GM19463 (cell line): ENCODE measurements around the gene AP2A2.

Experiments
- ATAC-seq: cut with Tn5 transposase; IDR thresholded peaks from one replicate; pipeline ENCODE4 v1.9.1; 2021; ENCODE audit warnings: mild to moderate bottlenecking, moderate library complexity; ENCODE audit not compliant: unreplicated experiment

AP2A2 gene

GRCh38 chr11:1026641-1027482 lies 101.2 kb downstream of the AP2A2 start:
- no peak for ATAC-seq

DNA sequence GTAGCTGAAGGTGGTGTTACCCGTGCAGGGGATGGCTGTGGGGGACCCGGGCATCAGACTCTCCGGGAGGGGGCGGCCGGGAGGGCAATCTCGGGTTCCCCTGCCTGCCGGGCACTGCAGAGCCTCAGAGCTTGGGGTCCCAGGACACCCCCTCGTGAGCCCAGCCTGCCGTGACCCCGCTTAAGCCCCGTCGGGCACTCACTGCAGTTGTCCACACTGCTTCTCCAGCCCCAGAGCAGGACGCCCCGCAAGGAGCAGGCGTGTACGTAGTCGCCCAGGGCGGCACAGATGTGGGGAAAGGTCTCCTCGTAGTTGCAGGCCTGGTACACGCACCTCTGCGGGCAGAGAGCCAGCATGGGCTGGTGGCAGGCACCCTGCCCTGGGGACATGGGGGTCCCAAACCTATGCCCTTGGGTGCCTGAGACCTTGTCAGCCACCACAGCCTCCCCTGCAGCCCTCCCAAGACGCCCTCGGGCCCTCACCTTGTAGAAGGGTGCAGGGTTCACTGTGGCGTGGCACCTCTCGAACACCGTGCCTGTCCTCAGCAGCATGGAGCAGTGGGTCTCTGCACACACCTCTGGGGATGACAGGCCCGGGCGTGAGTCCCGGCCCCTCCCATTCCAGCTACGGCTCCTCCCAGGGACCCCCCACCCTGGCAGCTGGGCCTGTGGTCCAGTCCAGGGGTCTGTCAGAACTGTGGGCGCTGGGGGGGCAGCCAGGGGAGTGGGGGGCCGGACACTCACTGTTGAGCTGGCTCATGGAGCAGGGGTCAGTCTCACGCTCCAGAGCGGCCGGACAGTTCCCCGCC lies 102.0 kb downstream of the AP2A2 start:
- no peak for ATAC-seq

DNA sequence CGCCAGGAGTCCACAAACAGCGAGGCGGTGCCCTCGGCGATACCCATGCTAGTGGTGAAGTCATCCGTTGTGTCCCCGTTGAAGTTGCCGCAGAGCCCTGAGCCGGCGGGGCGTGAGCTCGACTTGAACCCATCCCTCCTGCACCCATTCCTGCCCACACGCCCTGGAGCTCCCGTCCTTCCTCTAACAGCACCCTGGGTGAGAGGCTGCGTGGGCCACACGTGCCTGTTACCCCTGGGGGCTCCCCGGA lies 102.5 kb downstream of the AP2A2 start:
- ATAC-seq = no peak

GRCh38 chr11:1028616-1029015 lies 102.9 kb downstream of the AP2A2 start:
- no peak for ATAC-seq

- ATAC-seq = no peak
These were observed 103.4 kb downstream of the AP2A2 start for GRCh38 chr11:1029051-1029450.

DNA sequence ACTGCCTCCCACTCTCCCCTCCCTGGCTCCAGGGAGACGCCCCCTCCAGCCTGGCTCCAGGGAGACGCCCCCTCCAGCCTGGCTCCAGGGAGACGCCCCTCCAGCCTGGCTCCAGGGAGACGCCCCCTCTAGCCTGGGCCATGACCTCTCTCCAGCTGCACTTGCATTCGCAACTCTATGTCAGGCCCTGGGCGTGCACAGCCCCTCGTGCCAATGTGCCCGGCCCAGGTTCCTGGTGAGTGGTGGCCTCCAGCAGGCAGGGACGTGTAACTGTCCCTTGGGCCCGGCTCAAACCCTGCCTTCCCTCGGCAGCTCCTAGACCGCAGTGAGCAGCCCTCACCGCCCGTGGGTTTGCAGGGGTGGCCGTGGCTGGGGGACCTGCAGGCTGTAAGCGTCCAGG lies 104.0 kb downstream of the AP2A2 start:
- no peak for ATAC-seq

GRCh38 chr11:1030086-1030485 lies 104.4 kb downstream of the AP2A2 start:
- ATAC-seq = no peak

GRCh38 chr11:1030556-1030955 lies 104.9 kb downstream of the AP2A2 start:
- ATAC-seq = no peak

DNA sequence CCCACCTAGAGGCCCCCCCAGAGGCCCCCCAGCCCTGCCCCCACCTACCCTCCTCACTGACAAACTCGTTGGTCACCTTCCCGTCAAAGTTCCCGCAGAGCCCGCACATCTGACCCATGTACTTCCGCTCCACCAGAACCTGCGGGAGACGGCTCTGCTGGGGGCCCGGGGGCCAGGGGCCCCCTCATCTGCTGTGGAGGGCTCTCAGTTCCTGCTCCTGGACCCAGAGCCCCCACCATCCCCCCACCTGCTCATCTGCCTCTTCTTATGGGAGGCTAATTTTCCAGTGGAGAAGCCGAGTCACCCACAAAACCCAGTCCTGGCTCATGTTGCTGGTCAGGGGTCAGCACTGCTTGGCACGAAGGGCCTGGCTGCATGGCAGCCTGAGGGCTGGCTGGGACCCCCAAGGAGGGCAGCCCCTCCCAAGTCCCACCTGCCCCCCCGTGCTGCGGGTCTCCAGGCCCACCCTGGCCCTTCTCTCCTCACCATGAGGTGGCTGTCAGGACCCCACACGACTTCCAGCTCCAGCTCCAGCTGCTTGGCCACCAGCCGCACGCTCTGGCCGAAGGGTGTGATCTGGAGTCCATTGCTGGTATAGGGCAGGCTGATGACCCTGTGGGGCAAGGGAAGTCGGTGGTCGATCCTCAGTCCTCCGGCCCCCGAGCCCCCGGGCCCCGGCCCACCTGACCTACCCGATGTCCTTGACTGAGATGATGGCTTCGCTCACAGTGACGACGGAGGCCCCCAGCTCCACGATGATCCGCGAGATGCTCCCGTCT lies 105.6 kb downstream of the AP2A2 start:
- ATAC-seq = no peak

DNA sequence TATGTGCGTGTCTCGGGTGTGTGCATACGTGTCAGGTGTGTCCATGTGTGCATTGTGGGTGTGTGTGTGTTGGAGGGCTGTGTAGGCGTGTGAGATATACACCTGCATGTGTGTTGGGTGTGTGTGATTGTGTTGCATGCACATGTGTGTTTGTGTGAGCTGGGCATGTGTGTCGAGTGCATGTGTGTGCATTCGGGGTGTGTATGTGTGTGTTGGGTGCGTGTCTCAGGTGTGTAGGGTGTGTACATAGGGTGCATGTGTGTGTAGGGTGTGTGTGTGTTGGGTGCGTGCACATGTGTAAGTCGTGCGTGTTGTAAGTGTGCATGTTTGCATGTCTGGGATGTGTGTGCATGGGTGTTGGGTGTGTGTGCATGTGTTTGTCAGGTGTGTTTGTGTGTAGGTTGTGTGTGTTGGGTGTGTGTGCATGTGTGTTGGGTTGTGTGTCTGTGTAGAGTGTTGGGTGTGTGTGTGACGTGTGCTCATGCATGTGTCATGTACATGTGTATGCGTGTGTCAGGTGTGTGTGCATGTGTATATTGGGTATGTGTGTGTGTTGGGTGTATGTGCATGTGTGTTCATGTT lies 106.7 kb downstream of the AP2A2 start:
- no peak for ATAC-seq

DNA sequence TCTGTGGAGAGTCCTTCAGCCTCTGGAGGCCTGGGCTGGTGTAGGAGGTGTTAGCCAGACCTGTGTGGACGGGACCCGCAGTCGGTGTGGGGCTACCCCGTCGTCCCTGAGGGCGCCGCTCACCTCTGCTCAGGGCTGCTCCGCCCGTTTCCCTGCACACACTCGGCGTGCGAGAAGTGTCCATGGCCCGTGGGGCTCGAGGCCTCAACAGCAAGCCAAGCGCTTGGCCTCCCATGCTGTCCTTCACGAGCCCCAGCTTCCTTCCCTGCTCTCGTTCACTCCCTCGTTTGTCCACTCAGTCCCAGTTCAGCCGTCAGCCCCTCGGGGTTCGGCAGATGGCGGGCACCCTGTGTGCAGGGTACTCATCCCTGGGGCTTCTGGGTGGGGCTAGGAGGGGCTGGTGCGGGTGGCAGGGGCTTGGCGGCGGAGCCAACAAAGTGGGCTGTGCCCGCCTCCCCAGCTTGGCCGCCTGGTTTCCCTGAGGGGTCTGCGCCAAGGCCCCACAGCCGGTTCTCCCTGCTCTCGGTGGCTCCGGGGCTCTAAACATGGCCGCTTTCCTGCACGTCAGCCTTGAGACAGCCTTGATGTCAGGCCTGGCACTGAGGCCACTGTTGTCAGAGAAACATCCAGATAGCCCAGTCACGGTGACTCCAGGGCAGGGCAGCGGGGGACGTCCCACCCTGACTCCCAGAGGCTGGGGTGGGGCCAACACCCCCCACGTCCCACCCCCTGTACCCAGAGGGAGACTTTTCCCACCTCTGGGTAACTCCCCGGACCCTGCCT lies 107.5 kb downstream of the AP2A2 start:
- no peak for ATAC-seq

DNA sequence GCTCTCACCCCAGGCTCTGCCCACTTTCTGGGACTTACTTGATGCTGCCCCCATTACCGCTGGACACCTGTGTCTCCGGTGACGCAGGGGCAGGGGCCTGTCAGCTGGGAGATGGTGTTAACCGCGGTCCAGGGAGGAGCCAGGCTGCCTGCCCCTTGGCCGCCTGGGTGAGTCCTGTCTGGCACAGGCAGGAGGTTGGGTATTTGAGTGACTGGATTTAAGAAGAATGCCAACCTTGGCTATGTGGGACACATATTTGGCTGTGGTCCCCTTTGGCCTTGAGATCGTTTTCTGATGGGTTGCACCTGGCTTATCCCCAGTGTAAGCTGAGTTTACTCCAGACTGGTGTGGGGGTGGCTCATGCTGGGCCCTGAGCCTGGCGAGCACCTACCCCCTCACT lies 108.3 kb downstream of the AP2A2 start:
- ATAC-seq = no peak

GRCh38 chr11:1034456-1035295 lies 109.0 kb downstream of the AP2A2 start:
- ATAC-seq = no peak

- ATAC-seq = no peak
These were observed 110.1 kb downstream of the AP2A2 start for GRCh38 chr11:1035577-1036283.

GRCh38 chr11:1036303-1036923 lies 110.7 kb downstream of the AP2A2 start, which contains the start of gene MUC6:
Gene MUC6, minus strand, starts transcription at chr11:1036718. Its CDS starts 63 bp downstream, at chr11:1036655.
- no peak for ATAC-seq

DNA sequence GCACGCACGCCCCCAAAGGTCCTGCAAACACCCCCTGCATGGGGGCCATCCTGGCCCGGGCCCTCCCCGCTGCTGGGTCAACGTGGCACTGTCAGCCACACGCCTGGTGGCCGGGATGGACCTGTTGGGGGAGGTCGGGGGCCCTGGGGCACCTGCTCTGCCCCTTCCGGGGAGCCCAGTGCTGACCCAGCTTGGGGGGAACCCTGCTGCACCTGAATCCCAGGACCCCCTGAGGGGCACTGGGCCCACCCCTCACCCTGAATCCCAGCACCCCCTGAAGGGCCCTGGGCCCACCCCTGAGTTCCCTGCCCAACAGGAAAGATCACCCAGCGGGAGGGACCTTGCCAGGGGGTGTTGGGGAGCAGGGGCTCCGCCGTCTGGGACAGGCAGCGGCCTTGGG lies 111.3 kb downstream of the AP2A2 start:
- no peak for ATAC-seq

- ATAC-seq = no peak
These were observed 111.9 kb downstream of the AP2A2 start for GRCh38 chr11:1037506-1038055.

- no peak for ATAC-seq
These were observed 112.7 kb downstream of the AP2A2 start for GRCh38 chr11:1038361-1038760.
